ENCODE results near the gene GPC2.

The GPC2 gene

GRCh38 chr7:100169147-100169850 lies 7.9 kb downstream of the GPC2 start:
- peaks cover 3% of the 10 kb centered on the region for H3K4me1 ChIP-seq (ENCODE audit: control insufficient read depth, insufficient read depth, low read length, unreplicated experiment)
- H3K27me3 ChIP-seq (ENCODE audit: insufficient read depth, low read length), result peaks cover 3% of the 10 kb centered on the region; the same call in 1 of the 2 replicates
- H3K27ac ChIP-seq (ENCODE audit: low read depth, low read length), result no peak overlapping the region
- H2AFZ ChIP-seq (ENCODE audit: low read length, unreplicated experiment), result no peak overlapping the region
- H3K36me3 ChIP-seq (ENCODE audit: insufficient read depth, low read length), result no peaks in the 10 kb centered on the region
- no peaks in the 10 kb centered on the region for H3K79me2 ChIP-seq (ENCODE audit: control insufficient read depth, insufficient read depth, low read length, unreplicated experiment)
- H3K4me3 ChIP-seq (ENCODE audit: low read depth, low read length), result no peak overlapping the region

- no peaks in the 10 kb centered on the region for H3K36me3 ChIP-seq (ENCODE audit: insufficient read depth, low read length)
- H3K79me2 ChIP-seq (ENCODE audit: control insufficient read depth, insufficient read depth, low read length, unreplicated experiment), result no peaks in the 10 kb centered on the region
- peaks cover 3% of the 10 kb centered on the region for H3K4me1 ChIP-seq (ENCODE audit: control insufficient read depth, insufficient read depth, low read length, unreplicated experiment)
- H2AFZ ChIP-seq (ENCODE audit: low read length, unreplicated experiment), result peak overlapping the region; percentile 89
- no peak overlapping the region for H3K27ac ChIP-seq (ENCODE audit: low read depth, low read length)
- H3K27me3 ChIP-seq (ENCODE audit: insufficient read depth, low read length), result peaks cover 3% of the 10 kb centered on the region; the same call in 1 of the 2 replicates
- peak overlapping the region; percentile 80 for H3K4me3 ChIP-seq (ENCODE audit: low read depth, low read length)
Observed at GRCh38 chr7:100167912-100168323, 9.3 kb downstream of the GPC2 start.

GRCh38 chr7:100166970-100167911 lies 9.9 kb downstream of the GPC2 start:
- peak overlapping the region; percentile 80 for H3K4me3 ChIP-seq (ENCODE audit: low read depth, low read length)
- H3K79me2 ChIP-seq (ENCODE audit: control insufficient read depth, insufficient read depth, low read length, unreplicated experiment), result no peaks in the 10 kb centered on the region
- H3K27ac ChIP-seq (ENCODE audit: low read depth, low read length), result no peak overlapping the region
- no peaks in the 10 kb centered on the region for H3K36me3 ChIP-seq (ENCODE audit: insufficient read depth, low read length)
- peaks cover 3% of the 10 kb centered on the region; the same call in 1 of the 2 replicates for H3K27me3 ChIP-seq (ENCODE audit: insufficient read depth, low read length)
- peaks cover 3% of the 10 kb centered on the region for H3K4me1 ChIP-seq (ENCODE audit: control insufficient read depth, insufficient read depth, low read length, unreplicated experiment)
- H2AFZ ChIP-seq (ENCODE audit: low read length, unreplicated experiment), result no peak overlapping the region

- Histone ChIP-seq H3K27me3 (ENCODE audit: insufficient read depth, low read length) (peaks cover 3% of the 10 kb centered on the region; the same call in 1 of the 2 replicates), H2AFZ (ENCODE audit: low read length, unreplicated experiment) (no peak overlapping the region), H3K36me3 (ENCODE audit: insufficient read depth, low read length) (no peaks in the 10 kb centered on the region), H3K79me2 (ENCODE audit: control insufficient read depth, insufficient read depth, low read length, unreplicated experiment) (no peaks in the 10 kb centered on the region), H3K4me1 (ENCODE audit: control insufficient read depth, insufficient read depth, low read length, unreplicated experiment) (peaks cover 3% of the 10 kb centered on the region), H3K4me3 (ENCODE audit: low read depth, low read length) (no peak overlapping the region), H3K27ac (ENCODE audit: low read depth, low read length) (no peak overlapping the region)
Observed at GRCh38 chr7:100166317-100166940, 10.8 kb downstream of the GPC2 start.

GRCh38 chr7:100163871-100164270 lies 13.3 kb downstream of the GPC2 start:
- no peaks in the 10 kb centered on the region for H3K27me3 ChIP-seq (ENCODE audit: insufficient read depth, low read length)
- H2AFZ ChIP-seq (ENCODE audit: low read length, unreplicated experiment), result no peak overlapping the region
- peaks cover 7% of the 10 kb centered on the region for H3K4me1 ChIP-seq (ENCODE audit: control insufficient read depth, insufficient read depth, low read length, unreplicated experiment)
- no peak overlapping the region for H3K4me3 ChIP-seq (ENCODE audit: low read depth, low read length)
- H3K36me3 ChIP-seq (ENCODE audit: insufficient read depth, low read length), result no peaks in the 10 kb centered on the region
- H3K27ac ChIP-seq (ENCODE audit: low read depth, low read length), result no peak overlapping the region
- no peaks in the 10 kb centered on the region for H3K79me2 ChIP-seq (ENCODE audit: control insufficient read depth, insufficient read depth, low read length, unreplicated experiment)

- Histone ChIP-seq H3K36me3 (ENCODE audit: insufficient read depth, low read length) (no peaks in the 10 kb centered on the region), H2AFZ (ENCODE audit: low read length, unreplicated experiment) (no peak overlapping the region), H3K79me2 (ENCODE audit: control insufficient read depth, insufficient read depth, low read length, unreplicated experiment) (peaks cover 3% of the 10 kb centered on the region), H3K27me3 (ENCODE audit: insufficient read depth, low read length) (no peaks in the 10 kb centered on the region), H3K27ac (ENCODE audit: low read depth, low read length) (no peak overlapping the region), H3K4me3 (ENCODE audit: low read depth, low read length) (no peak overlapping the region), H3K4me1 (ENCODE audit: control insufficient read depth, insufficient read depth, low read length, unreplicated experiment) (peaks cover 4% of the 10 kb centered on the region)
Observed at GRCh38 chr7:100163006-100163531, 14.1 kb downstream of the GPC2 start.

GRCh38 chr7:100160067-100160466 lies 17.1 kb downstream of the GPC2 start:
- Histone ChIP-seq H3K27me3 (ENCODE audit: insufficient read depth, low read length) (no peaks in the 10 kb centered on the region), H3K36me3 (ENCODE audit: insufficient read depth, low read length) (no peaks in the 10 kb centered on the region; the same call in 1 of the 2 replicates), H3K27ac (ENCODE audit: low read depth, low read length) (no peak overlapping the region), H3K79me2 (ENCODE audit: control insufficient read depth, insufficient read depth, low read length, unreplicated experiment) (peaks cover 12% of the 10 kb centered on the region), H3K4me1 (ENCODE audit: control insufficient read depth, insufficient read depth, low read length, unreplicated experiment) (peaks cover 19% of the 10 kb centered on the region), H3K4me3 (ENCODE audit: low read depth, low read length) (no peak overlapping the region), H2AFZ (ENCODE audit: low read length, unreplicated experiment) (no peak overlapping the region)

- Histone ChIP-seq H3K27me3 (ENCODE audit: insufficient read depth, low read length) (no peaks in the 10 kb centered on the region), H3K36me3 (ENCODE audit: insufficient read depth, low read length) (no peaks in the 10 kb centered on the region; the same call in 1 of the 2 replicates), H3K4me3 (ENCODE audit: low read depth, low read length) (peak overlapping the region; percentile 96), H2AFZ (ENCODE audit: low read length, unreplicated experiment) (peak overlapping the region; percentile 86), H3K27ac (ENCODE audit: low read depth, low read length) (no peak overlapping the region), H3K79me2 (ENCODE audit: control insufficient read depth, insufficient read depth, low read length, unreplicated experiment) (peaks cover 12% of the 10 kb centered on the region), H3K4me1 (ENCODE audit: control insufficient read depth, insufficient read depth, low read length, unreplicated experiment) (peaks cover 19% of the 10 kb centered on the region)
Observed at GRCh38 chr7:100159099-100159623, 18.0 kb downstream of the GPC2 start.

- Histone ChIP-seq H3K79me2 (ENCODE audit: control insufficient read depth, insufficient read depth, low read length, unreplicated experiment) (peaks cover 12% of the 10 kb centered on the region), H3K36me3 (ENCODE audit: insufficient read depth, low read length) (no peaks in the 10 kb centered on the region; the same call in 1 of the 2 replicates), H3K4me1 (ENCODE audit: control insufficient read depth, insufficient read depth, low read length, unreplicated experiment) (peaks cover 22% of the 10 kb centered on the region), H3K4me3 (ENCODE audit: low read depth, low read length) (peak within 1 kb of the TSS; percentile 96), H2AFZ (ENCODE audit: low read length, unreplicated experiment) (peak within 1 kb of the TSS; percentile 86), H3K27ac (ENCODE audit: low read depth, low read length) (peak within 1 kb of the TSS; percentile 41; the same call in 1 of the 2 replicates), H3K27me3 (ENCODE audit: insufficient read depth, low read length) (no peaks in the 10 kb centered on the region)
Observed at GRCh38 chr7:100158229-100159098, 18.7 kb downstream of the GPC2 start, which contains the start of gene TRAPPC14. Gene TRAPPC14 (minus strand): TSS chr7:100158723. CDS start chr7:100158499, 224 bp downstream.
